Upper lobe of left lung (tissue), 6 donors: ENCODE measurements around the gene CCNH. TPM values are rescaled to one million over a fixed set of nuclear protein-coding genes. Genes with fewer than 3 reads are reported as not detected.
A peak's percentile ranks its signal among the peaks of the same experiment; 100 is the strongest.

Source experiments
- ATAC-seq, 2 donors: fragments of 200-7000 bp; cut with Tn5 transposase; one replicate each; pipeline ENCODE4 v1.9.1; 2022; ENCODE audit warnings: mild to moderate bottlenecking in 2 of 2, moderate library complexity in 2 of 2; ENCODE audit not compliant: low FRiP score in 2 of 2
- DNase-seq, 2 donors: peaks; one replicate each; pipeline ENCODE4 v3.0.0-alpha.2; 2019 to 2020
- H3K27ac ChIP-seq, 4 donors: fragments of 200-600 bp; sonication (generic); one replicate each; pipeline ENCODE4 v1.5.1; 2016 to 2019
- H3K27me3 ChIP-seq, 4 donors: fragments of 200-600 bp; sonication (generic); one replicate each; pipeline ENCODE4 v1.5.1; 2017 to 2019
- H3K36me3 ChIP-seq, 4 donors: fragments of 200-600 bp; sonication (generic); one replicate each; pipeline ENCODE4 v1.5.1; 2016 to 2019
- H3K4me1 ChIP-seq, 4 donors: fragments of 200-600 bp; sonication (generic); one replicate each; pipeline ENCODE4 v1.5.1; 2018 to 2019
- H3K4me3 ChIP-seq, 4 donors: fragments of 200-600 bp; sonication (generic); one replicate each; pipeline ENCODE4 v1.5.1; 2017 to 2019; ENCODE audit warnings: mild to moderate bottlenecking in 2 of 4, moderate library complexity in 1 of 4
- H3K9me3 ChIP-seq, 4 donors: fragments of 200-600 bp; sonication (generic); one replicate each; pipeline ENCODE4 v1.5.1; 2018 to 2019
- EP300 ChIP-seq, 4 donors: sonication (generic); formaldehyde crosslinking; IDR thresholded peaks; one replicate each; pipeline ENCODE4 v1.5.1; 2017; ENCODE audit warnings: antibody characterized with exemption in 4 of 4, control low read depth in 2 of 4
- POLR2A ChIP-seq, 4 donors: fragments of 450-650 bp; IDR thresholded peaks; one replicate each; pipeline ENCODE4 v1.5.1; 2016 to 2017; ENCODE audit warnings: antibody characterized with exemption in 4 of 4, mild to moderate bottlenecking in 2 of 4
- POLR2AphosphoS5 ChIP-seq, 2 donors: sonication (generic); formaldehyde crosslinking; IDR thresholded peaks; one replicate each; pipeline ENCODE4 v1.5.1; 2017; ENCODE audit warnings: antibody characterized with exemption in 2 of 2
- WGBS, 2 donors: methylation state at CpG; one replicate each; pipeline ENCODE4 v1.1.5; 2017 to 2018; 5-methylcytosine and 5-hydroxymethylcytosine counted together
- total RNA-seq, 6 donors: library from RNA; depleted of rRNA in 4 of 6; stranded (reverse); fragments of >200 nt in 4 of 6; gene quantifications; one replicate each; pipeline versions ENCODE4 v1.1.0 to v1.2.1, GENCODE V29; 2016 to 2021
- TF ChIP-seq, protein P1 (sequence below), 6 experiments: fragments of 450-650 bp in 4 of 6; fragments of 200-600 bp in 2 of 6; sonication (generic) in 2 of 6; IDR thresholded peaks; one replicate each; pipeline ENCODE4 v1.5.1; 2016 to 2019; ENCODE audit warnings: antibody characterized with exemption in 6 of 6
- donor health status: DM: no; HTN: no; CAD: no; lungs with moderate emphysema.
- donor health status: DM: no; HTN: yes; CAD: no; lungs with severe emphysema.

The CCNH gene
- total RNA-seq, 6 donors from 2014 or later = 39.1 to 232 (median 73.4) TPM

DNA sequence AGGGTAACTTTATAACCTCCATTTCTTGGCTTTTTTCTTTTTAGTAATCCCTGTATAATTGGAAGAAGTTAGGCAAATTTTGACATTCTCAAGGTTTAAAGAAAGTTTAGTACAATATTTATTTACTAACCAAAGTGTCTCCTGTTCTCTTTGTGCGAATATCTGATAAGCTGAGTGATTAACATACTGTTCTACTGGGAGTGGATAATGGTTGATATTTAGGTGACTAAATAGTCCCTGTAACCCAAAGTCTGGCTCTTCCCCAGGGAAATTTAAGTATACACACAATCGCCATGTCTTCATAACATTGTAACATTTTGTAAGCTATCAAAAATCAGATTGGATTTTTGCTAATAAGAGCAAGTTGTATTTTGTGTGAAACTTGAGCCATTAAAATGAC, 40.0 kb downstream of the CCNH start:
- ATAC-seq (no peak), DNase-seq (no peak)
- WGBS, 2 donors = 68 to 72% methylated on average over 2 of the region's 2 CpGs
- Histone ChIP-seq H3K4me3 (no peak overlapping the region), H3K27ac (no peak overlapping the region), H3K36me3 (peaks cover 8 to 61% (median 18%) of the 10 kb centered on the region in 4 donors), H3K27me3 (no peaks in the 10 kb centered on the region), H3K4me1 (no peaks in the 10 kb centered on the region), H3K9me3 (no peaks in the 10 kb centered on the region)
- no peak for TF ChIP-seq EP300 (IDR thresholded peaks at IDR 0.05)
- no peak for TF ChIP-seq POLR2AphosphoS5 (IDR thresholded peaks at IDR 0.05)
- no peak for TF ChIP-seq POLR2A (IDR thresholded peaks at IDR 0.05)
- TF ChIP-seq, protein P1, sequence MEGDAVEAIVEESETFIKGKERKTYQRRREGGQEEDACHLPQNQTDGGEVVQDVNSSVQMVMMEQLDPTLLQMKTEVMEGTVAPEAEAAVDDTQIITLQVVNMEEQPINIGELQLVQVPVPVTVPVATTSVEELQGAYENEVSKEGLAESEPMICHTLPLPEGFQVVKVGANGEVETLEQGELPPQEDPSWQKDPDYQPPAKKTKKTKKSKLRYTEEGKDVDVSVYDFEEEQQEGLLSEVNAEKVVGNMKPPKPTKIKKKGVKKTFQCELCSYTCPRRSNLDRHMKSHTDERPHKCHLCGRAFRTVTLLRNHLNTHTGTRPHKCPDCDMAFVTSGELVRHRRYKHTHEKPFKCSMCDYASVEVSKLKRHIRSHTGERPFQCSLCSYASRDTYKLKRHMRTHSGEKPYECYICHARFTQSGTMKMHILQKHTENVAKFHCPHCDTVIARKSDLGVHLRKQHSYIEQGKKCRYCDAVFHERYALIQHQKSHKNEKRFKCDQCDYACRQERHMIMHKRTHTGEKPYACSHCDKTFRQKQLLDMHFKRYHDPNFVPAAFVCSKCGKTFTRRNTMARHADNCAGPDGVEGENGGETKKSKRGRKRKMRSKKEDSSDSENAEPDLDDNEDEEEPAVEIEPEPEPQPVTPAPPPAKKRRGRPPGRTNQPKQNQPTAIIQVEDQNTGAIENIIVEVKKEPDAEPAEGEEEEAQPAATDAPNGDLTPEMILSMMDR (IDR thresholded peaks at IDR 0.05) = no peak

DNA sequence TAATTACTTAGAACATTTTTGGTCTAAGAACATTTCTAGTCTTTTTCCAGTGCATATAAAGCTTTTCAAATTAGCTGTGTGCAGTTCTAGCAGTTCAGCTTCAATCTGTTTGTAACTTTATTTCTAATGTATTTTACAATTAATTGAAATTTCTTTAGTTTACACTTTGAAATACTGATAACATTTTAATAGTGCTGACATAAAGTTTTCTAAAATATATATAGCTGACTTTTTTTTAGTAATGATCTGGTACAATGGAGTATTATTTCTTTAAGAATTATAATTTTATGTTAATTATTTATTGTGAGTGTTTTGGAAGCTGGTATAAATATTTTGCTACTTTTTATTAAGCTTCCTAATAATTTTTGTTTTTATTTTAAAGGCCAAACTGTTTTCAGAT, 43.3 kb downstream of the CCNH start:
- DNase-seq = no peak
- no peak for TF ChIP-seq EP300 (IDR thresholded peaks at IDR 0.05)
- no peak for TF ChIP-seq POLR2AphosphoS5 (IDR thresholded peaks at IDR 0.05)
- TF ChIP-seq POLR2A (IDR thresholded peaks at IDR 0.05) = no peak
- TF ChIP-seq, protein P1 (IDR thresholded peaks at IDR 0.05) = no peak
- Histone ChIP-seq H3K4me3 (no peak overlapping the region), H3K27me3 (no peaks in the 10 kb centered on the region), H3K4me1 (no peaks in the 10 kb centered on the region), H3K9me3 (no peaks in the 10 kb centered on the region), H3K36me3 (peaks cover 0 to 46% (median 6%) of the 10 kb centered on the region in 4 donors), H3K27ac (no peak overlapping the region)
- no peak for ATAC-seq

DNA sequence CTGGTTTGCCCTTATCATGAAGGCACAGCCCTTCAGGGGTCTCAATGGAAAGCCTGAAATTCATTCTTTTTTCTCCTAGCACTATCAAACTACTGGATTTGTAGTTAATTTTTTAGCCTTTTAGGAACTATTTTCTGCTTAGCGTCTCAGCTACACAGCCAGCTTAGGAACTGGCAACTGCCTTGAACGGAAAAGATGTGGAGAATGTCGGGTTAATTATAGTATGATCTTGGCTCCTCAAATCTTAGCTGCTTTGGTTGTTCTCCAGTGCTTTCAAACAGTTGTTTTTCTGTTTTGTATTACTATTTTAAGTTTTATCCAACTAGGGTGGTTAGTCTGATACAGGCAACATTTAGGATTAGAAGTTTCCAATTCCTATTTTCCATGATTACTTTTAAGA, 44.1 kb downstream of the CCNH start:
- DNase-seq (no peak), ATAC-seq (no peak)
- H3K36me3 ChIP-seq = peaks cover 0 to 41% (median 6%) of the 10 kb centered on the region in 4 donors
- no peak for TF ChIP-seq POLR2AphosphoS5 (IDR thresholded peaks at IDR 0.05)
- TF ChIP-seq, protein P1 (IDR thresholded peaks at IDR 0.05) = no peak
- no peak for TF ChIP-seq POLR2A (IDR thresholded peaks at IDR 0.05)
- no peak for TF ChIP-seq EP300 (IDR thresholded peaks at IDR 0.05)
- no peak overlapping the region for H3K4me3 ChIP-seq
- H3K9me3 ChIP-seq = no peaks in the 10 kb centered on the region
- no peaks in the 10 kb centered on the region for H3K27me3 ChIP-seq
- WGBS, 2 donors = 85 to 93% methylated on average over 3 of the region's 3 CpGs
- H3K27ac ChIP-seq = no peak overlapping the region
- H3K4me1 ChIP-seq = no peaks in the 10 kb centered on the region

DNA sequence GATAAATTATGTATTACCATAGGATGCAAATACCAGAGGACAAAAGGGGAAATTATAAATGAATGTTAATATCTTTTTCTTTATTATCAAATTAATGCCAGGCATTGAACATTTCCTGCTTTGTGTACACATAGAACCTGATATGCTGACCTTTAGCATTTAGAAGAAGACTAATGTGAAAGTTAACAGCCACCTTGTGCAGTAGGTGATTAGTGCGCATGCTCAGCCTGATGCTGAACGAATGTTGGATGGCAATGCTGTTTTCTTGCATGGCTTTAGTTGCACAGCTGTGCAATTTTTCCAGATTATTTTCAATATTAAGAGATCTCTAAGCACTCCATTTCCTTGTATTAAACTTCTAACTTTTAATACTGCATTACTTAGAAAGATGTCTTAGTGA, 45.5 kb downstream of the CCNH start:
- Histone ChIP-seq H3K27me3 (no peaks in the 10 kb centered on the region), H3K9me3 (no peaks in the 10 kb centered on the region), H3K4me1 (no peaks in the 10 kb centered on the region), H3K4me3 (no peak overlapping the region), H3K27ac (no peak overlapping the region), H3K36me3 (peaks cover 0 to 42% (median 5%) of the 10 kb centered on the region in 4 donors)
- 94 to 97% methylated on average over 2 of the region's 2 CpGs for WGBS, 2 donors
- DNase-seq (no peak), ATAC-seq (no peak)
- TF ChIP-seq, protein P1 (IDR thresholded peaks at IDR 0.05) = no peak
- TF ChIP-seq EP300 (IDR thresholded peaks at IDR 0.05) (no peak), POLR2AphosphoS5 (IDR thresholded peaks at IDR 0.05) (no peak), POLR2A (IDR thresholded peaks at IDR 0.05) (no peak)

DNA sequence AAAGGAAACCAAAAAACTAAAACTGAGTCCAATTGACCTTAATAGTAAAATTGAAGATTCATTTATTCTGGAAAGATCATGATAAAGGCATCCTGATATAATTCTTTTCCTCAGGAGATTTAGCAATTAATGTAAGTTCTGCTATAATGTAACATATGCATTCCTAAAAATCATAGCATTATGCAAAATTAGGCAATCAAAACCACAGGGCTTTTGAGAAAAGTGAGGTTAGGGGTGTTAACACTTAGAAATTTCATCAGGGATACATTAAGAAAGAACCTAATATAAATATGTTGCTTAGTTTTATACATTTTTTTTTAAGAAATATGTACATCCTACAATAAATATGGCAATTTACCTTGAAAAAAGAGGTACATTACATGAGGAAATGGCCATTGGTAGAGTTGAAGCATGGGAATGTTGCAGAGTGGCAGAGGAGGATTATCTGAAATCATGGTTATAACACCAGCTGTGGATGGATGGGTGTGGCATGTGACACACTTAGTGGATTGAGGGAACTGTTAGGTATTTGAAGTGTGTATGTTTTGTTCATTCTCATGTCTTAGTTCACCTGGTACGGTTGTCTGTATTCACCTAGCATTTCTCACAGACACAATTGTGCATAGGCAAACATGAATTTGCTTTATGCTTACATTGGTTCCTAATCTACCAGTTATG, 51.1 kb downstream of the CCNH start:
- 80 to 86% methylated on average over 1 of the region's 1 CpG for WGBS, 2 donors
- H3K4me3 ChIP-seq = no peak overlapping the region
- no peaks in the 10 kb centered on the region for H3K4me1 ChIP-seq
- no peaks in the 10 kb centered on the region for H3K27me3 ChIP-seq
- DNase-seq = no peak
- peak in 1 of 2 donors; percentile 47 for ATAC-seq
- peaks cover 0 to 32% (median 0%) of the 10 kb centered on the region in 4 donors for H3K36me3 ChIP-seq
- H3K27ac ChIP-seq = no peak overlapping the region
- TF ChIP-seq, protein P1 (IDR thresholded peaks at IDR 0.05) = no peak
- TF ChIP-seq POLR2A (IDR thresholded peaks at IDR 0.05) = no peak
- TF ChIP-seq POLR2AphosphoS5 (IDR thresholded peaks at IDR 0.05) = no peak
- no peak for TF ChIP-seq EP300 (IDR thresholded peaks at IDR 0.05)
- no peaks in the 10 kb centered on the region for H3K9me3 ChIP-seq
